MV-4-11 (cell line): ENCODE results near the gene ZNF598.

ENCODE experiments used
- DNase-seq: peaks from one replicate; lab custom pipeline; 2025; lab: John Stamatoyannopoulos, UW

ZNF598 gene

GRCh38 chr16:2009791-2010510 is at the start of gene ZNF598:
Gene ZNF598 (minus strand): TSS chr16:2009821.
- DNase-seq = peak; percentile 79

- DNase-seq = no peak
Measured at GRCh38 chr16:2058872-2059271, 49.3 kb upstream of the ZNF598 start.

GRCh38 chr16:2058420-2058819 is 48.8 kb upstream of the ZNF598 start:
- DNase-seq = no peak

GRCh38 chr16:2057438-2057837 is 47.8 kb upstream of the ZNF598 start:
- no peak for DNase-seq

GRCh38 chr16:2056681-2057407 is 47.2 kb upstream of the ZNF598 start:
- peak; percentile 4 for DNase-seq

GRCh38 chr16:2056077-2056476 is 46.5 kb upstream of the ZNF598 start:
- DNase-seq = no peak

GRCh38 chr16:2054543-2055245 is 45.1 kb upstream of the ZNF598 start:
- no peak for DNase-seq

- DNase-seq = no peak
Measured at GRCh38 chr16:2053897-2054296, 44.3 kb upstream of the ZNF598 start.

- DNase-seq = no peak
Measured at GRCh38 chr16:2053211-2053610, 43.6 kb upstream of the ZNF598 start.

GRCh38 chr16:2048116-2048543 is 38.5 kb upstream of the ZNF598 start:
- no peak for DNase-seq

- DNase-seq = peak; percentile 91
Measured at GRCh38 chr16:2047330-2048115, 37.9 kb upstream of the ZNF598 start, which contains the start of the genes NTHL1 and TSC2. Gene NTHL1 (minus strand): TSS chr16:2047834. CDS start chr16:2047823, 11 bp downstream. Gene TSC2 (plus strand): TSS chr16:2047985. CDS start chr16:2048616, 631 bp downstream.

GRCh38 chr16:2046893-2047329 is 37.3 kb upstream of the ZNF598 start:
- no peak for DNase-seq

- DNase-seq = no peak
Measured at GRCh38 chr16:2045965-2046892, 36.6 kb upstream of the ZNF598 start.

GRCh38 chr16:2044541-2044940 is 34.9 kb upstream of the ZNF598 start:
- no peak for DNase-seq

- DNase-seq = no peak
Measured at GRCh38 chr16:2043667-2044451, 34.2 kb upstream of the ZNF598 start.

GRCh38 chr16:2042986-2043666 is 33.5 kb upstream of the ZNF598 start:
- DNase-seq = no peak

GRCh38 chr16:2042171-2042985 is 32.8 kb upstream of the ZNF598 start:
- DNase-seq = no peak

GRCh38 chr16:2040787-2041522 is 31.3 kb upstream of the ZNF598 start:
- DNase-seq = no peak
